ENCODE results near the gene FOXO1. TPM values are rescaled to one million over a fixed set of nuclear protein-coding genes. Genes with fewer than 3 reads are reported as not detected.
A peak's percentile ranks its signal among the peaks of the same experiment; 100 is the strongest.

Gene FOXO1
- total and polyA plus RNA-seq, 2 of the 13 experiments (the other 11 are each of a cell fraction or from before 2014, with no cell fraction given): 8.1 to 13.1 TPM

GRCh38 chr13:40665126-40666044 lies 1.1 kb downstream of the FOXO1 start (continued):
- TF ChIP-seq ZBTB40 (IDR thresholded peaks at IDR 0.05) (no peak), ZBTB40 (CRISPR knock-in tag; IDR thresholded peaks at IDR 0.05) (peak; percentile 66), ZSCAN25 (CRISPR knock-in tag; IDR thresholded peaks at IDR 0.05) (no peak), FOXO1 (CRISPR knock-in tag; IDR thresholded peaks at IDR 0.05) (no peak), UBTF (CRISPR knock-in tag; IDR thresholded peaks at IDR 0.05) (peak; percentile 79), MED1 (CRISPR knock-in tag; IDR thresholded peaks at IDR 0.05) (peak; percentile 9; the same call in 1 of the 2 replicates), HOXA5 (CRISPR knock-in tag; IDR thresholded peaks at IDR 0.05) (no peak), KMT2A (CRISPR knock-in tag; IDR thresholded peaks at IDR 0.05) (peak; percentile 40), ZNF724P (CRISPR knock-in tag; IDR thresholded peaks at IDR 0.05; ENCODE audit: borderline replicate concordance) (0 out of 2 replicates have a peak, but pooled peaks have one; percentile 7), TOE1 (CRISPR knock-in tag; IDR thresholded peaks at IDR 0.05) (no peak), ELF4 (CRISPR knock-in tag; IDR thresholded peaks at IDR 0.05; ENCODE audit: borderline replicate concordance) (no peak), PHB2 (IDR thresholded peaks at IDR 0.05; ENCODE audit: partially characterized antibody) (no peak), ZNF720 (CRISPR knock-in tag; IDR thresholded peaks at IDR 0.05) (no peak), MEIS1 (CRISPR knock-in tag; IDR thresholded peaks at IDR 0.05; ENCODE audit: borderline replicate concordance) (no peak), ZNF574 (CRISPR knock-in tag; IDR thresholded peaks at IDR 0.05) (peak; percentile 2; the same call in 1 of the 2 replicates)
